Measurements from ENCODE around the gene SIGLEC10.

DNA sequence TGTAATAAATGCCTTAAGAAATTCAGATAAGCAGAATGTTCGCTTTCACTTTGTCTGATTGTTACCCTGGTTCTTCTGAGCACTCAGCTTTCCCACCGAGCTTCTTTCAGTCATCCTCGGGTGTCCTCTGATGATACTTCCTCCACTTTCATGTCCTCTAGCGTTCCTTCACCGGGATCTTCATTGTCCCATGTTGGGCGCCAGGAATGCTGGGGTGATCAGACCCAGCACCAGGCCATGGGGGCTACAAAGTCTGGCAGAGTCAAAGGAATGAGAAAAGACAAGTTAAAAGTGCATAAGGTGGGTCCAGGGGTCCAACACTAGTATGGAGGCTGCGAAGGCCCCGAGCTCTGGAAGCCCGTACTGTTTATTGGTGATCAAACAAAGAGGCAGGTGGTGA, 15.3 kb downstream of the SIGLEC10 start:
- TF ChIP-seq CEBPB (IDR thresholded peaks at IDR 0.05; ENCODE audit: low read depth) (no peak), POLR2A (IDR thresholded peaks at IDR 0.05; ENCODE audit: borderline replicate concordance, extremely low read depth, insufficient read depth, insufficient read length) (no peak), EZH2 (IDR thresholded peaks at IDR 0.05) (no peak), EZH2phosphoT487 (IDR thresholded peaks at IDR 0.05; ENCODE audit: borderline replicate concordance) (no peak), ELF1 (IDR thresholded peaks at IDR 0.05; ENCODE audit: borderline replicate concordance, low read depth) (no peak), RAD21 (IDR thresholded peaks at IDR 0.05; ENCODE audit: low read depth) (no peak)
- TF ChIP-seq, protein P1, sequence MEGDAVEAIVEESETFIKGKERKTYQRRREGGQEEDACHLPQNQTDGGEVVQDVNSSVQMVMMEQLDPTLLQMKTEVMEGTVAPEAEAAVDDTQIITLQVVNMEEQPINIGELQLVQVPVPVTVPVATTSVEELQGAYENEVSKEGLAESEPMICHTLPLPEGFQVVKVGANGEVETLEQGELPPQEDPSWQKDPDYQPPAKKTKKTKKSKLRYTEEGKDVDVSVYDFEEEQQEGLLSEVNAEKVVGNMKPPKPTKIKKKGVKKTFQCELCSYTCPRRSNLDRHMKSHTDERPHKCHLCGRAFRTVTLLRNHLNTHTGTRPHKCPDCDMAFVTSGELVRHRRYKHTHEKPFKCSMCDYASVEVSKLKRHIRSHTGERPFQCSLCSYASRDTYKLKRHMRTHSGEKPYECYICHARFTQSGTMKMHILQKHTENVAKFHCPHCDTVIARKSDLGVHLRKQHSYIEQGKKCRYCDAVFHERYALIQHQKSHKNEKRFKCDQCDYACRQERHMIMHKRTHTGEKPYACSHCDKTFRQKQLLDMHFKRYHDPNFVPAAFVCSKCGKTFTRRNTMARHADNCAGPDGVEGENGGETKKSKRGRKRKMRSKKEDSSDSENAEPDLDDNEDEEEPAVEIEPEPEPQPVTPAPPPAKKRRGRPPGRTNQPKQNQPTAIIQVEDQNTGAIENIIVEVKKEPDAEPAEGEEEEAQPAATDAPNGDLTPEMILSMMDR (IDR thresholded peaks at IDR 0.05 in 2 of 3, conservative IDR thresholded peaks at IDR 0.05 in 1 of 3; ENCODE audit: borderline replicate concordance in 1 of 3, insufficient read depth in 1 of 3, low read depth in 2 of 3, low read length in 2 of 3), result no peak
- TF ChIP-seq, protein P2, sequence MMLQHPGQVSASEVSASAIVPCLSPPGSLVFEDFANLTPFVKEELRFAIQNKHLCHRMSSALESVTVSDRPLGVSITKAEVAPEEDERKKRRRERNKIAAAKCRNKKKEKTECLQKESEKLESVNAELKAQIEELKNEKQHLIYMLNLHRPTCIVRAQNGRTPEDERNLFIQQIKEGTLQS (IDR thresholded peaks at IDR 0.05), result no peak

Data from HCT116 (cell line).